ENCODE data around the gene CLIC1.

Gene CLIC1

GRCh38 chr6:31723980-31724691 is 12.2 kb downstream of the CLIC1 start:
- Histone ChIP-seq H3K4me3 (ENCODE audit: low read depth, low read length) (no peak overlapping the region), H3K36me3 (replicated peaks) (peaks cover 17% of the 10 kb centered on the region), H3K27me3 (replicated peaks) (no peaks in the 10 kb centered on the region), H3K27ac (no peak overlapping the region)
- in situ Hi-C loops (cut with HindIII; ENCODE audit: low pct_ligation_motif_present, low sequenced_read_pairs): no loop called here
- no peak for DNase-seq
- TF ChIP-seq, protein P1, sequence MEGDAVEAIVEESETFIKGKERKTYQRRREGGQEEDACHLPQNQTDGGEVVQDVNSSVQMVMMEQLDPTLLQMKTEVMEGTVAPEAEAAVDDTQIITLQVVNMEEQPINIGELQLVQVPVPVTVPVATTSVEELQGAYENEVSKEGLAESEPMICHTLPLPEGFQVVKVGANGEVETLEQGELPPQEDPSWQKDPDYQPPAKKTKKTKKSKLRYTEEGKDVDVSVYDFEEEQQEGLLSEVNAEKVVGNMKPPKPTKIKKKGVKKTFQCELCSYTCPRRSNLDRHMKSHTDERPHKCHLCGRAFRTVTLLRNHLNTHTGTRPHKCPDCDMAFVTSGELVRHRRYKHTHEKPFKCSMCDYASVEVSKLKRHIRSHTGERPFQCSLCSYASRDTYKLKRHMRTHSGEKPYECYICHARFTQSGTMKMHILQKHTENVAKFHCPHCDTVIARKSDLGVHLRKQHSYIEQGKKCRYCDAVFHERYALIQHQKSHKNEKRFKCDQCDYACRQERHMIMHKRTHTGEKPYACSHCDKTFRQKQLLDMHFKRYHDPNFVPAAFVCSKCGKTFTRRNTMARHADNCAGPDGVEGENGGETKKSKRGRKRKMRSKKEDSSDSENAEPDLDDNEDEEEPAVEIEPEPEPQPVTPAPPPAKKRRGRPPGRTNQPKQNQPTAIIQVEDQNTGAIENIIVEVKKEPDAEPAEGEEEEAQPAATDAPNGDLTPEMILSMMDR (IDR thresholded peaks at IDR 0.05; ENCODE audit: low read depth, low read length, missing control alignments): no peak

- H3K36me3 ChIP-seq (replicated peaks): peaks cover 17% of the 10 kb centered on the region
- DNase-seq: no peak
- TF ChIP-seq, protein P1 (IDR thresholded peaks at IDR 0.05; ENCODE audit: low read depth, low read length, missing control alignments): no peak
- no peaks in the 10 kb centered on the region for H3K27me3 ChIP-seq (replicated peaks)
- in situ Hi-C loops (cut with HindIII; ENCODE audit: low pct_ligation_motif_present, low sequenced_read_pairs): no loop called here
- H3K27ac ChIP-seq: no peak within 1 kb of the TSS
- H3K4me3 ChIP-seq (ENCODE audit: low read depth, low read length): no peak within 1 kb of the TSS
Measured at GRCh38 chr6:31723245-31723979, 12.9 kb downstream of the CLIC1 start, which contains the start of gene MPIG6B. Gene MPIG6B (plus strand): TSS chr6:31723373. CDS start chr6:31723384, 11 bp downstream.

GRCh38 chr6:31722173-31722572 is 14.2 kb downstream of the CLIC1 start:
- TF ChIP-seq, protein P1 (IDR thresholded peaks at IDR 0.05; ENCODE audit: low read depth, low read length, missing control alignments): no peak
- Histone ChIP-seq H3K4me3 (ENCODE audit: low read depth, low read length) (no peak overlapping the region), H3K36me3 (replicated peaks) (peaks cover 9% of the 10 kb centered on the region), H3K27me3 (replicated peaks) (no peaks in the 10 kb centered on the region), H3K27ac (no peak overlapping the region)
- DNase-seq: no peak
- in situ Hi-C loops (cut with HindIII; ENCODE audit: low pct_ligation_motif_present, low sequenced_read_pairs): no loop called here

GRCh38 chr6:31721351-31722020 is 14.8 kb downstream of the CLIC1 start, which contains the start of gene LY6G6C:
Gene LY6G6C (minus strand): TSS chr6:31721746. CDS start chr6:31721679, 67 bp downstream.
- no peak for DNase-seq
- Histone ChIP-seq H3K4me3 (ENCODE audit: low read depth, low read length) (no peak within 1 kb of the TSS), H3K27me3 (replicated peaks) (no peaks in the 10 kb centered on the region), H3K27ac (no peak within 1 kb of the TSS), H3K36me3 (replicated peaks) (peaks cover 4% of the 10 kb centered on the region)
- TF ChIP-seq, protein P1 (IDR thresholded peaks at IDR 0.05; ENCODE audit: low read depth, low read length, missing control alignments): no peak
- in situ Hi-C loops (cut with HindIII; ENCODE audit: low pct_ligation_motif_present, low sequenced_read_pairs): no loop called here

DNA sequence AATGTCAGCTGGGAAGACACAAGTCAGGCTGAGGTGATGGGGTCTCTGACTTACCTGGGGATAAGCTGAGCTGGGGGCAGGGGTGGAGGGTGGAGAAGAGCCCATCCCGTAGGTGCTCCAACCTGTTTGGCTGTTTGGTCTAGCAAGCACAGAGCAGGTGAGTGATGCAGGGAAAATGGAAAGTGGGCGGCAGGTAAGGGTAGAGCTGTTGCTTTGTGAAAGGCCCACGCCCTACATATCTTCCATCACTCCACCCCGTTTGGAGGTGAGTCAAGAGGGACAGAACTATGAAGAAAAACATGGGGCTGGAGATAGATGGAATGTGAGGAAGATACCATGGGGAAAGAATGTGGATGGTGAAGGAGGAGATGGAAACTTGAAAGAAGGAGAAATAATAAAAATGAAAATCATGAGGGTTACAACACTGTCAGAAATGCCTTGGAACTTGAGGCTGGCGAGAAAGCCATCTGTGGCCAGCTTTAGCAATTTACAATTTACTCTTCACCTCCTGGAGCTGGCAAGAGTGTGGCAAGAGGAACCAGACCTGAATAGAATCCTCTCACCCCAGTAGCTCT is 16.0 kb downstream of the CLIC1 start:
- no peaks in the 10 kb centered on the region for H3K36me3 ChIP-seq (replicated peaks)
- no peak for DNase-seq
- no peak overlapping the region for H3K4me3 ChIP-seq (ENCODE audit: low read depth, low read length)
- H3K27me3 ChIP-seq (replicated peaks): no peaks in the 10 kb centered on the region
- no peak overlapping the region for H3K27ac ChIP-seq
- in situ Hi-C loops (cut with HindIII; ENCODE audit: low pct_ligation_motif_present, low sequenced_read_pairs): no loop called here
- TF ChIP-seq, protein P1 (IDR thresholded peaks at IDR 0.05; ENCODE audit: low read depth, low read length, missing control alignments): no peak

All from brain microvascular endothelial cell (primary cell).